H7 (cell line): ENCODE results near the gene DCLK2. TPM values are rescaled to one million over a fixed set of nuclear protein-coding genes. Genes with fewer than 3 reads are reported as not detected.

Source experiments
- DNase-seq: peaks from one replicate; pipeline ENCODE4 v3.0.0; 2012
- H3K27me3 ChIP-seq: 2 replicates; pipeline ENCODE4 v1.6.0; 2011; ENCODE audit warnings: mild to moderate bottlenecking, low read length; ENCODE audit not compliant: control insufficient read depth, insufficient read depth
- H3K36me3 ChIP-seq: replicated peaks from 2 replicates; pipeline ENCODE4 v1.5.1; 2011; ENCODE audit warnings: low read length; ENCODE audit not compliant: control insufficient read depth, insufficient read depth
- H3K4me3 ChIP-seq: 2 replicates; pipeline ENCODE4 v1.5.1; 2011; ENCODE audit warnings: low read depth, mild to moderate bottlenecking, control low read depth, low read length, moderate library complexity; ENCODE audit not compliant: insufficient read depth
- total RNA-seq: library from RNA; depleted of rRNA; stranded (reverse); fragments of >200 nt; shearing (Covaris generic); gene quantifications from 2 replicates; pipeline ENCODE4 v1.2.3, GENCODE V29; 2014

The DCLK2 gene
- total RNA-seq, 1 experiment from 2014 or later, result 0.31 TPM

- DNase-seq, result no peak
- H3K4me3 ChIP-seq, result no peak overlapping the region
- H3K27me3 ChIP-seq, result no peaks in the 10 kb centered on the region
- no peaks in the 10 kb centered on the region for H3K36me3 ChIP-seq
These were observed 228.5 kb downstream of the DCLK2 start for GRCh38 chr4:150306719-150307118.
